ENCODE results near the gene ADGRF3.

DNA sequence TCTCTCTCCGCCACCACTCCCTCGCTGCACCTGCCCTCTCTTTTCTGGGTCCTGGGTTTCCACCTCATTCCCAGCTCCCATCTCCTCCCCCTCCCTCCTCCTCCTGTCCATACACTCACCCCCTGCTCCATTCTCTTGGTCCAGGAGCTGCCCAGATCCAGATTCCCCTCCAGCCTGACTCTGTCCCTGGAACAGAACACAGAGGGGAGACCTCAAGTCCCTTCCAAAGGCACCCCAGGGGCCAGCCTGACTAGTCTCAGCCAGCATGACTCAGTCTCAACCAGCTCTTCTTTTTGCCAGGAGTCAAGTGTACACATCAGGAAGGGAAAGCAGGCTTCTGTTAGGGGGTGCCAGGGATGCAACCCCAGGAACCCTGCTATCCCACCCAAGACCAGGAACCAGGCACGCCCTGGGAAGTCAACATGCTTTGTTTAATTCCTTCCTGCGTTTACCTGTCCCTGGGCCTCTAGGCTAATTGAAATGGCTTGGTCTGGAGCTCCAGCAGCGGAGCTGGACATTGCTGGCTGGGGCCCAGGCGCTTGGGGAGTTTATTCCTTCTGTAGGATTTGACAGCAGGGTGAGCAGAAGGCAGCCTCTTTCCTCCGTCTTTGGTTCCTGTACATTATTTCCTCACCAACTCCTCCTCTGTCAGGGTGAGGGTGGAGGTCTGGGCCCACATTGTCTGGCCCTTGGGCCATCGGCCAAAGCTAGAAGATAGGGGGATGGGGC is 29.0 kb downstream of the ADGRF3 start:
- no peak for TF ChIP-seq CTCF (IDR thresholded peaks at IDR 0.05)
- no peak for TF ChIP-seq EZH2 (IDR thresholded peaks at IDR 0.05; ENCODE audit: borderline replicate concordance, insufficient read depth, low read depth, low read length, poor library complexity, severe bottlenecking)
